ENCODE results near the gene CMTM7.

CMTM7 gene

GRCh38 chr3:32493437-32494414, 102.1 kb downstream of the CMTM7 start:
- DNase-seq = no peak

- DNase-seq = no peak
Measured at GRCh38 chr3:32495085-32495484, 103.4 kb downstream of the CMTM7 start.

GRCh38 chr3:32495609-32496008, 104.0 kb downstream of the CMTM7 start:
- no peak for DNase-seq

GRCh38 chr3:32498252-32498651, 106.6 kb downstream of the CMTM7 start:
- DNase-seq = no peak

GRCh38 chr3:32498992-32499391, 107.3 kb downstream of the CMTM7 start:
- no peak for DNase-seq

GRCh38 chr3:32499585-32499984, 107.9 kb downstream of the CMTM7 start:
- DNase-seq = no peak

- no peak for DNase-seq
Measured at GRCh38 chr3:32500231-32500630, 108.6 kb downstream of the CMTM7 start.

GRCh38 chr3:32500880-32501782, 109.5 kb downstream of the CMTM7 start:
- DNase-seq = no peak

- DNase-seq = no peak
Measured at GRCh38 chr3:32501783-32502117, 110.1 kb downstream of the CMTM7 start.

GRCh38 chr3:32502118-32502945, 110.7 kb downstream of the CMTM7 start, which contains the start of gene CMTM6:
CMTM6 (minus strand) TSS chr3:32502852; CDS start chr3:32502745, 107 bp downstream.
- peak; percentile 87 for DNase-seq

- DNase-seq = no peak
Measured at GRCh38 chr3:32502946-32503286, 111.3 kb downstream of the CMTM7 start.
